ENCODE data around the gene HMGN4. TPM values are rescaled to one million over a fixed set of nuclear protein-coding genes. Genes with fewer than 3 reads are reported as not detected.

The HMGN4 gene
- total and polyA plus RNA-seq, 9 of the 15 experiments (the other 6 are each of a cell fraction or from before 2014, with no cell fraction given): 35.4 to 134 (median 94.1) TPM

DNA sequence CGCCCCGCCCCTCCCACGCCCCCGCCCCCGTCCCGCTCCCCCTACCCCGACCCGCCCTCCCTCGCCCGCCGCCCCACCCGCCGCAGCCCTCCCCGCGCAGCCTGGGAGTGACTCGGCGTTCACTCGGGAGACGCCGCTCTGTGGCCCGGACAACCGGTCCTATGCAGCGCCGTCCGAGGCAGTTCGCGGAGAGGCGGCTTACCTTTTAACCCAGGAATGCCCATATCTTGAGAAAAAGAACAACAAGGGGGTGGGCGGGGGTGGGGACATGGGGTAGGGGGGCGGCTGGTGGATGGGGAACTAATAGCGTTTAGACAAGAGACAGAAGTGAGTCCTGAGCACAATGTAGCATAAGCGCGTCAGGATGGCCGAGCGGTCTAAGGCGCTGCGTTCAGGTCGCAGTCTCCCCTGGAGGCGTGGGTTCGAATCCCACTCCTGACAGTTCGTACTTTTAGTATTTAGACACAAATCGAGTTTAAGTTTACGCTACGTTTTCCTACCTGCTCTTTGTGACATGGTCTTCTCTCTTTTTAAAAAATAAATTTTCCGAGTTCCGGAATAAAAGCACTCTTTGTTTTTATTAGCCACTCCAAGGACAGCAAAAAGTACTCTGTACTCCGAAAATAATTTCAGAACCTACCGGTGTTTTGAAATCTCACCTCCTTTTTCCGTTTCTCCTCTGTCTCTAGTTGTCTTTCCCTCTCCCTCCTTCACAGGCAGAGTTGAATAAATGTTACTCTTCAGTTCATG lies 17.1 kb upstream of the HMGN4 start (continued):
- TF ChIP-seq ZNF318 (IDR thresholded peaks at IDR 0.05; ENCODE audit: borderline replicate concordance in 1 of 2, low read depth in 1 of 2) (peak in 1 of 2 experiments; percentile 42; a peak in 1 of 4 replicates), ZNF24 (IDR thresholded peaks at IDR 0.05) (peak; percentile 42; the same call in 1 of the 2 replicates), MCM5 (IDR thresholded peaks at IDR 0.05; ENCODE audit: low read depth) (no peak), HSF4 (CRISPR knock-in tag; IDR thresholded peaks at IDR 0.05; ENCODE audit: borderline replicate concordance) (no peak), HMG20B (CRISPR knock-in tag; IDR thresholded peaks at IDR 0.05) (no peak), POLR3A (IDR thresholded peaks at IDR 0.05; ENCODE audit: borderline replicate concordance, extremely low read depth, insufficient read depth, insufficient read length) (peak; percentile 82), PREB (CRISPR knock-in tag; IDR thresholded peaks at IDR 0.05) (no peak), ZNF512 (tag; IDR thresholded peaks at IDR 0.05) (0 out of 2 replicates have a peak, but pooled peaks have one; percentile 52), HNRNPK (IDR thresholded peaks at IDR 0.05; ENCODE audit: low read depth, low read length, poor library complexity, severe bottlenecking) (peak; percentile 80), ZNF778 (CRISPR knock-in tag; IDR thresholded peaks at IDR 0.05) (no peak), CSDE1 (IDR thresholded peaks at IDR 0.05) (peak in 1 of 2 experiments; percentile 80; a peak in 2 of 4 replicates), ZNF217 (CRISPR knock-in tag; IDR thresholded peaks at IDR 0.05) (no peak), RBM34 (IDR thresholded peaks at IDR 0.05; ENCODE audit: borderline replicate concordance, insufficient read depth, low read length) (no peak), MEF2A (IDR thresholded peaks at IDR 0.05; ENCODE audit: control insufficient read depth, low read depth, low read length) (no peak)
- TF ChIP-seq, protein P1, sequence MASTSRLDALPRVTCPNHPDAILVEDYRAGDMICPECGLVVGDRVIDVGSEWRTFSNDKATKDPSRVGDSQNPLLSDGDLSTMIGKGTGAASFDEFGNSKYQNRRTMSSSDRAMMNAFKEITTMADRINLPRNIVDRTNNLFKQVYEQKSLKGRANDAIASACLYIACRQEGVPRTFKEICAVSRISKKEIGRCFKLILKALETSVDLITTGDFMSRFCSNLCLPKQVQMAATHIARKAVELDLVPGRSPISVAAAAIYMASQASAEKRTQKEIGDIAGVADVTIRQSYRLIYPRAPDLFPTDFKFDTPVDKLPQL (IDR thresholded peaks at IDR 0.05; ENCODE audit: extremely low read depth, insufficient read length): no peak

Data from K562 (cell line).